Measurements from ENCODE around the gene CD46.

Gene CD46

DNA sequence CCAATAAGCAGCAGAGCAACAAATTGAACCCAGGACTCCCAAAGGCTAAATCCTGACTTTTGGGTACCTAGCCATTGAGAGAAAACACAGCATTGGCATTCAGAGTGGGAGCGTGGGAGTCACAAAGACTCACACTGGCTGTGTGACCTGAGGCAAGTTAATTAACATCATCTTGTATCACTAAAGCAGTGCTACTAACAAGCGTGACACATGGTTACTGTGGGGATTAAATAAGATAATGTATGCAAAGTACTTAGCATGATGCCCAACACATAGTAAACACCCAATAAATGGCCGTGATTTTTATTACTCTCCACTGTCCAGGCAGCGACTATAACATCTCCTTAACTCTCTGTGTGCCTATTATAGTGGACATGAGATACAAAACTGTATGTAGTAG lies 85.8 kb downstream of the CD46 start:
- peak overlapping the region; percentile 62 for H3K27ac ChIP-seq
- no peak for TF ChIP-seq CTCF (conservative IDR thresholded peaks at IDR 0.05)

- no peak for TF ChIP-seq CTCF (conservative IDR thresholded peaks at IDR 0.05)
- peak overlapping the region; percentile 62 for H3K27ac ChIP-seq
Observed at GRCh38 chr1:207838156-207839082, 86.6 kb downstream of the CD46 start.

- TF ChIP-seq CTCF (conservative IDR thresholded peaks at IDR 0.05), result no peak
- peak overlapping the region; percentile 62 for H3K27ac ChIP-seq
Observed at GRCh38 chr1:207839083-207839413, 87.2 kb downstream of the CD46 start.

DNA sequence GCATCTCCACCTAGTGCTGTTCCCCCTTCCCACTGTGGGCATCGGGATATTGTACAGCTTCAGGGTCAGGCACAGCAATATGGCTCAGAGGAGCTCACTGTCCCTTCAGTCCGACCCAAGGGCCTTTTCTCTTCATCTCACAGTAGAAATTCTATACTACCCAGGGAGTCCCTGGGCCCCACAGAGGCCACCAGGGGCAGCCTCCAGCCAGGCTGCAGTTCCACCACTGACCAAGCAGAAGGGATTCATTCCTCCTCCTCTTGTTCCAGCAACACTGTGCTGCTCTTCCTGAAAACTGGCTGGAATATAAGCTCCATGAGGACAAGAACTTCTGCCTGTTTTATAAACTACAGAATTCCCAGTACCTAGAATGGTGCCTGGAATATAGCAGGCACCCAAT lies 88.5 kb downstream of the CD46 start:
- H3K27ac ChIP-seq, result peak overlapping the region; percentile 37
- 0 out of 2 replicates have a peak, but pooled peaks have one; percentile 18 for TF ChIP-seq CTCF (conservative IDR thresholded peaks at IDR 0.05)

DNA sequence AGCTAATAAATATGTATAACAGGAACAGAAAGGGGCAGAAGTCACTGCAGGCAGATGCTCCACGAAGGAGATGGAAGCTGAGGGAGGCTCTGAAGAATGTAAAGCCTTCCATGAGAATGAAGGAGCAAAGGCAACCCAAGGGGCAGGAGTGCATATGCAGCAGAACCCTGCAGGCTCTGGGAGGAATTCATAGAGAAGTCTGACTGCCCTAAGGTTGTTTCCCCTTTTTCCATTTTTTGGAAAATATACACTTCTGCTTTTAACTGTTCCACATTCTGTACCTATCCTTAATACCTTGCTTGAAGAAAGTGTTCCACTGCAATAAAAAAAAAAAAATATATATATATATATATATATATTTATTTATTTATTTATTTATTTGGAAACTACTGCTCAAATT lies 89.4 kb downstream of the CD46 start:
- no peak for TF ChIP-seq CTCF (conservative IDR thresholded peaks at IDR 0.05)
- peak overlapping the region; percentile 68 for H3K27ac ChIP-seq

- TF ChIP-seq CTCF (conservative IDR thresholded peaks at IDR 0.05), result no peak
Observed at GRCh38 chr1:207841901-207842300, 90.0 kb downstream of the CD46 start.

DNA sequence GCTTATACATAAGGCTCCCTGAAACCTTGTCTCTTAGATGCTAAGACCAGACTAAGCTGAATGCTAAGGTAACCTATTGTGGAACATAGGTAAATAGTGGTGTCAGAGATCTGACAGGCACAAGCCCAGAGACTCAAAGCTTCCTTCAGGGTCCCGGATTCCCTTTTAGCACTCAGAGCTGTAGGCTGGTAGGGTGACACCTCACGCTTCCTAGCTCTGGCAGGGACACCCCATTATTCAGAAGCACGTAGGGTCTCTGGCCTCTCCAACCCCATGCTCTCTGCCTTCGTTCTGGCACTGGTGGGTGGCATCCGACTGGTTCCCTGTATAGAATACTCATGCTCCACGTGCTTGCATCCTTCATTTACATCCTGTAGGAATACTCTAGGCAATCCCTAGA lies 90.7 kb downstream of the CD46 start:
- peak overlapping the region; percentile 68 for H3K27ac ChIP-seq
- no peak for TF ChIP-seq CTCF (conservative IDR thresholded peaks at IDR 0.05)

More at GRCh38 chr1:207841901-207842300, 90.0 kb downstream of the CD46 start:
- H3K27ac ChIP-seq, result peak overlapping the region; percentile 68

Measured in VCaP (cell line).